GM18909 (cell line): ENCODE measurements around the gene CCDC136.

Experiments
- ATAC-seq: cut with Tn5 transposase; IDR thresholded peaks from one replicate; pipeline ENCODE4 v1.9.1; 2021; ENCODE audit warnings: mild to moderate bottlenecking; ENCODE audit not compliant: unreplicated experiment, poor library complexity

Gene CCDC136

DNA sequence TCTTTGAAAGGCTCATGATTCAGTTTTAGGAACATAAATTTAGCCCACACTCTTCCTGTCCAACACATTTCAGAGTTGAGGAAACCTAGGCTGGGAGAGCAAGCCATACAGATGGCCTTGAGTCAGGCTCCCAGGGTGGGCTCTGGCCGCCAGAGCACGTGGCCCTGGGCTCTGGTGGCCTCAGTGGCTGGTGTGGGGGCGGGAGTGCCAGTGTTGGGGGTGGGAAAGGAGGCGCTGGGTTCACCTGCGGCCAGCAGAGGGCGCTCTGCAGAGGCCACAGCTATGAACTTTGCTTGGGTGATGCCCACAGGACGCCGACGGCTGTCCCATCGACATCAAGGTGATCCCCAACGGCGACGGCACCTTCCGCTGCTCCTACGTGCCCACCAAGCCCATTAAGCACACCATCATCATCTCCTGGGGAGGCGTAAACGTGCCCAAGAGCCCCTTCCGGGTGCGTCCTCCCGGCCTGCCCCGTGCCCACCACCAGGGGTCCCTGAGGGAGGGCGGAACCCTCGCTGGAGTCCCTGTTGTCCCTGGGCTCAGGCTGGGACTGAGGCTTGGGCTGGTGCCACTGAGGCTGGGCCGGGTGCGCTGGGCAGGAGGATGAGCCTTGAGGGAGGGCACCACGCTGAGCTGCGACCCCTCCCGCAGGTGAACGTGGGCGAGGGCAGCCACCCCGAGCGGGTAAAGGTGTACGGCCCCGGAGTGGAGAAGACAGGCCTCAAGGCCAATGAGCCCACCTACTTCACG, 50.3 kb downstream of the CCDC136 start:
- ATAC-seq, result no peak

DNA sequence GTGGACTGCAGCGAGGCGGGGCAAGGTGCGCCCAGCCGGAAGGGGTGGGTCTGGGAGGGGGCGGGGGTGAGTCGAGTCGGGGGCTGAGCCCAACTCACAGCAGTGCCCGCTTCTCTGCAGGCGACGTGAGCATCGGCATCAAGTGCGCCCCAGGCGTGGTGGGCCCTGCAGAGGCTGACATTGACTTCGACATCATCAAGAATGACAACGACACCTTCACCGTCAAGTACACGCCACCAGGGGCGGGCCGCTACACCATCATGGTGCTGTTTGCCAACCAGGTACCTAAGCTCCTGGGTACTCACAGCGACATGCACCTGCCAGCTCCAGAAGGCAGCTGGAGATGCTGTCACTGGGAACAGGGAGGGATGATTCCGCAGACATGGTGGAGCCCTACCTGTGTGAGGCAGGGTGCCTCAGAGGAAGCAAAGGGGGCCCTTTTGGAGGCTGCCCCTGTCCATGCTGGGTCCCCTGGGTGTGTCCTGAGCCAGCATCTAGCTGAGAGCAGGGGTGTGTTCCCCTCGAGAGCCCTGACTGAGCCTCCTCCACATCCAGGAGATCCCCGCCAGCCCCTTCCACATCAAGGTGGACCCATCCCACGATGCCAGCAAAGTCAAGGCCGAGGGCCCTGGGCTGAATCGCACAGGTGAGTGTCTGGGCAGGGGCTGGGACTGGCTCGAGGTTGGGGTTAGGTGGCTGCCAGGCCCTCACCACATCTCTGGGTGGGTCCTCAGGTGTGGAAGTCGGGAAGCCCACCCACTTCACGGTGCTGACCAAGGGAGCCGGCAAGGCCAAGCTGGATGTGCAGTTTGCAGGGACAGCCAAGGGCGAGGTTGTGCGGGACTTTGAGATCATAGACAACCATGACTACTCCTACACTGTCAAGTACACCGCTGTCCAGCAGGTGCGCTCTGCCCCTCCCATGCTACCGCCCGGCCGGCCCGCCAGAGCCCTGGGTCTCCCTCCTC, 51.2 kb downstream of the CCDC136 start:
- no peak for ATAC-seq

DNA sequence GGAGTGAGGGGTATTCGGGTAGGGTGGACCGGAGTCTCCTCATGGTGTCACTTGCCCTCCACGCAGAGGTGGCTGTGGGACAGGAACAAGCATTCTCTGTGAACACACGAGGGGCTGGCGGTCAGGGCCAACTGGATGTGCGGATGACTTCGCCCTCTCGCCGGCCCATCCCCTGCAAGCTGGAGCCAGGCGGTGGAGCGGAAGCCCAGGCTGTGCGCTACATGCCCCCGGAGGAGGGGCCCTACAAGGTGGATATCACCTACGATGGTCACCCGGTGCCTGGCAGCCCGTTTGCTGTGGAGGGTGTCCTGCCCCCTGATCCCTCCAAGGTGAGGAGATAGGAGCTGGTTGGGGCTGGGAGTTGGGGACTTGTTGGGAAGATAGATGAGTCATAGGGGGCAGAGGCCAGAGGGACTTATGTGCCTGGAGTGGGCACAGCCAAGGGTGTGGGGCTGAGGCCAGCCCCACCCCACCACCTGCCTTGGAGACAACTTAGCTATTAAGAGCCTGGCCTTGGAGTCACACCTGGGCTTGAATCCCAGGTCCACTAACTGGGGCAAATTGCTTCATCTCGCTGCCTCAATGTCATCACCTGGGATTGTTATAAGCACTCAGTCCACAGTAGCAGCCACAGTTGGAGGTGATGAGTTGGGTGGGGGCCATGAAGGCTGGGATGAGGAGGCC, 52.3 kb downstream of the CCDC136 start:
- ATAC-seq, result no peak

DNA sequence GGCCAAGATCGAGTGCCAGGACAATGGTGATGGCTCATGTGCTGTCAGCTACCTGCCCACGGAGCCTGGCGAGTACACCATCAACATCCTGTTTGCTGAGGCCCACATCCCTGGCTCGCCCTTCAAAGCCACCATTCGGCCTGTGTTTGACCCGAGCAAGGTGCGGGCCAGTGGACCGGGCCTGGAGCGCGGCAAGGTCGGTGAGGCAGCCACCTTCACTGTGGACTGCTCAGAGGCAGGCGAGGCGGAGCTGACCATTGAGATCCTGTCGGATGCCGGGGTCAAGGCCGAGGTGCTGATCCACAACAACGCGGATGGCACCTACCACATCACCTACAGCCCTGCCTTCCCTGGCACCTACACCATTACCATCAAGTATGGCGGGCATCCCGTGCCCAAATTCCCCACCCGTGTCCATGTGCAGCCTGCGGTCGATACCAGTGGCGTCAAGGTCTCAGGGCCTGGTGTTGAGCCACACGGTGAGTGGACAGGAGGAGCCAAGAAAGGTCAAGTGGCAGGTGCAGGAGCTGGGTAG, 53.1 kb downstream of the CCDC136 start:
- ATAC-seq, result no peak

DNA sequence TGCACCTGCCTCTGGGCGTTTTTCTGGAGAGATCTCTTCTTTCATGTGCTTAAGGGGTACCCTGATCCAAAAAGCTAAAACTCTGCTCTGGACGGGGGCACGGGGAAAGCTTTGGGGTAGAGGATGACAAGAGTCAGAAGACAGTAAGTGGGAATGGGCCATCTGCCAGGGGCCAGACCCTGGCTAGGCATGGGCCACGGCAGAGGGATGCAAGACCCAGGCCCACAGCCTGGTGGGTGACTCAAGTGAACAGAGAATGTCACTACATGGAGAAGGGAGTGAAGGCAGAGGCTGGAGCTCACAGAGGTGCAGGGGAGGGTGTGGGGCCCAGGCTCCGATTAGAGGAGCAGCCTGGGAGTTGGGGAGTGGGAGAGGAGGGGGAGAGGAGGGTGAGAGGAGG, 53.7 kb downstream of the CCDC136 start:
- ATAC-seq, result no peak

DNA sequence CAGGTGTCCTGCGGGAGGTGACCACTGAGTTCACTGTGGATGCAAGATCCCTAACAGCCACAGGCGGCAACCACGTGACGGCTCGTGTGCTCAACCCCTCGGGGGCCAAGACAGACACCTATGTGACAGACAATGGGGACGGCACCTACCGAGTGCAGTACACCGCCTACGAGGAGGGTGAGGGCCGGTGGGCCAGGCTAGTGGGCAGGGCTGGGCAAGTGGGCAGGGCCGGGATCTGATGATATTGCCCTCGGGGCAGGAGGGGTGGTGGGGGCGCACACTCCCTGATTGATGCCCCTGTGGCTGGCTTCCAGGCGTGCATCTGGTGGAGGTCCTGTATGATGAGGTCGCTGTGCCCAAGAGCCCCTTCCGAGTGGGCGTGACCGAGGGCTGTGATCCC, 54.2 kb downstream of the CCDC136 start:
- ATAC-seq, result no peak

DNA sequence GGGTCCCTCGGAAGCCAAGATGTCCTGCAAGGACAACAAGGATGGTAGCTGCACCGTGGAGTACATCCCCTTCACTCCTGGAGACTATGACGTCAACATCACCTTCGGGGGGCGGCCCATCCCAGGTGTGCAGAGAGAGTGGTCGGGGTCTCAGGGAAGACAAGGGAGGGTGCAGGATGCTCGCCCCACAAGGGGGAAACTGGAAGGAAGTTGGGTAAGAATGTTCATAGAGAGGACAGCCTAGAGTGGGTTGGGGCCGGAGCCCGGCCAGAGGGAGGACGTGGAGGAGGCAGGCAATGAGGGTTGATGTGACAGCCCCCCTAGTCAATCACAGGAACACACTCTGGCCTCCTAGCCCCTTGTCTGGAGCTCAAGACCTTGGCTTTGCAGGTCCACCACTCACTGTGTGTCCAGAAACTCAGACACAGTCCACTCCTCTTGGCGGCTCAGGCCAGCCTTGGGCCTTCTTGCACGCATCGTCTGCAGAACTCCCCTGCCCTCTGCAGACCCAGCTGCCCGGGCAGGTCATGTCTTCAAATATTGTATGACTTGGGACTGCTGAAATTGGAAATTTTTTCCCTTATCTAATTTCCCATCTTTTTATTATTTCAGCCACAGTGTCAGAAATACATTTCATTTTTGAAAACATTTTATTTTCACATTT, 55.1 kb downstream of the CCDC136 start:
- no peak for ATAC-seq

DNA sequence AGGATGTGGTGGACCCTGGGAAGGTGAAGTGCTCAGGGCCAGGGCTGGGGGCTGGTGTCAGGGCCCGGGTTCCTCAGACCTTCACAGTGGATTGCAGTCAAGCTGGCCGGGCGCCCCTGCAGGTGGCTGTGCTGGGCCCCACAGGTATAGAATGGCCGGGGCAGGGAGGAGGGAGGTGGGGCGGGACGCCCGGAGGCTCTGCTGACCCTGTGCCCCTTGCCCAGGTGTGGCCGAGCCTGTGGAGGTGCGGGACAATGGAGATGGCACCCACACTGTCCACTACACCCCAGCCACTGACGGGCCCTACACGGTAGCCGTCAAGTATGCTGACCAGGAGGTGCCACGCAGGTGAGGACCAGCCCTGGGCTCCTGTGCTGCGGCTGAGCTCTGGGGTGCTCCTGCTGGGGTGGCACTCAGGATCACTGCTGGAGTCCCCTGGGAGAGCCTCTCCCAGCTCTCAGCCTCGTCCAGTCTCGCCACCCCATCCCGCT, 56.0 kb downstream of the CCDC136 start:
- no peak for ATAC-seq

DNA sequence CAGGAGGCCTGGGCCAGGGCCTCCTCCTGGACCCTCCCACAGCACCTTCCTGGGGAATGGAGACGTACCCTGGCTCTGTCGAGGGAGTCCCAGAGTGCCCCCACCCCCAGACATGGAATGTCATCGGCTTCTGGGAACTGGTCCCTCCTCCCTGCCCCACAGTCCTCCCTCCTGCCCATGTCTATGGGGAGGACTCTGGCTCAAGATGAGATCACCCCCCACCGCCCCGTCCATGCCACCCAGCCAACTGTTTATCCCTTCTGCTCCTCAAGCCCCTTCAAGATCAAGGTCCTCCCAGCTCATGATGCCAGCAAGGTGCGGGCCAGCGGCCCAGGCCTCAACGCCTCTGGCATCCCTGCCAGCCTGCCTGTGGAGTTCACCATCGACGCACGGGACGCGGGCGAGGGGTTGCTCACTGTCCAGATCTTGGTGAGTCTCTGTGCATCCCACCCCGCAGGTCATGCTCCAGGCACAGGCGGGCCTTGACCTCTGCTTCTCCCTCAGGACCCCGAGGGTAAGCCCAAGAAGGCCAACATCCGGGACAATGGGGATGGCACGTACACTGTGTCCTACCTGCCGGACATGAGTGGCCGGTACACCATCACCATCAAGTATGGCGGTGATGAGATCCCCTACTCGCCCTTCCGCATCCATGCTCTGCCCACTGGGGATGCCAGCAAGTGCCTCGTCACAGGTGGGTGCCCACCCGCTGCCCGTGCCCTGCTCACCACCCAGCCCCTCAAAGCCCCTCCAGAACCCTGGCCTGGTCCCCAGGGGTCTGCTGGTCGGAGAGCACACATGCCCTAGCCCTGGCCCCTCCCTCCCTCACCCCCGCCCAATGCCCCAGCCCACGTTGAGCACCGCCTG, 56.8 kb downstream of the CCDC136 start:
- ATAC-seq, result no peak

DNA sequence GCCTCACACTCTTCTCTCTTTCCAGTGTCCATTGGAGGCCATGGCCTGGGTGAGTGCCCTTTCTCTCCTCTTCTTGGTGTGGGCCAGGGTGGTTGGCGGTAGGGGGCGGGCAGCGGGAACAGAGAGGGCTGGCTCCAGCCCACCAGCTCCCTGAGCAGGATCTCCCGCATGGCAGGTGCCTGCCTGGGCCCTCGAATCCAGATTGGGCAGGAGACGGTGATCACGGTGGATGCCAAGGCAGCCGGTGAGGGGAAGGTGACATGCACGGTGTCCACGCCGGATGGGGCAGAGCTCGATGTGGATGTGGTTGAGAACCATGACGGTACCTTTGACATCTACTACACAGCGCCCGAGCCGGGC, 57.4 kb downstream of the CCDC136 start:
- ATAC-seq, result no peak

DNA sequence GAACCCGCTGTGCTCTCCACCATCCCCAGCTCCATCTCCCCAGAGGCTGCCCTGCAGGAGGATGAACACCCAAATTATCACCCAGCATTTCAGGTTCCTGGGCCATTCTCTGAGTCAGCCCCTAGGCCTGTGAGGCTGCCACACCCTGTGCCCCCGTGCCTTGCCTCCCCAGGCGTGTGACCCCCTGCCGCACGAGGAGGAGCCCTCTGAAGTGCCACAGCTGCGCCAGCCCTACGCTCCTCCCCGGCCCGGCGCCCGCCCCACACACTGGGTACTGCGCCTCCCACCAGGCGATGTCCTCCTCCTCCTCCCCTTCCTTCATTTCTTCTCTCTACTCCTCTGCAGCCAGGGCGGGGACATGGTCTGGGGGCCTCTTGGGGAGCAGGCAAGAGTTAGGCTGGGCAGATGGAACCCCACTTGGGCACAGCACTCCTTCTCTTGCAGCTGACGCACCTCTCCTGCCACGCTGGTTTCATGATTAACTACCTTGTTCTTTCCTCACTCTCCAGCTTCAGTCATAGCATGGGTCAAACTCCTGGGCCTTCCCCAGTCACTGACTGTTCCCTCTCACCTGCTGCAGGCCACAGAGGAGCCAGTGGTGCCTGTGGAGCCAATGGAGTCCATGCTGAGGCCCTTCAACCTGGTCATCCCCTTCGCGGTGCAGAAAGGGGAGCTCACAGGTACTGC, 58.2 kb downstream of the CCDC136 start:
- no peak for ATAC-seq

DNA sequence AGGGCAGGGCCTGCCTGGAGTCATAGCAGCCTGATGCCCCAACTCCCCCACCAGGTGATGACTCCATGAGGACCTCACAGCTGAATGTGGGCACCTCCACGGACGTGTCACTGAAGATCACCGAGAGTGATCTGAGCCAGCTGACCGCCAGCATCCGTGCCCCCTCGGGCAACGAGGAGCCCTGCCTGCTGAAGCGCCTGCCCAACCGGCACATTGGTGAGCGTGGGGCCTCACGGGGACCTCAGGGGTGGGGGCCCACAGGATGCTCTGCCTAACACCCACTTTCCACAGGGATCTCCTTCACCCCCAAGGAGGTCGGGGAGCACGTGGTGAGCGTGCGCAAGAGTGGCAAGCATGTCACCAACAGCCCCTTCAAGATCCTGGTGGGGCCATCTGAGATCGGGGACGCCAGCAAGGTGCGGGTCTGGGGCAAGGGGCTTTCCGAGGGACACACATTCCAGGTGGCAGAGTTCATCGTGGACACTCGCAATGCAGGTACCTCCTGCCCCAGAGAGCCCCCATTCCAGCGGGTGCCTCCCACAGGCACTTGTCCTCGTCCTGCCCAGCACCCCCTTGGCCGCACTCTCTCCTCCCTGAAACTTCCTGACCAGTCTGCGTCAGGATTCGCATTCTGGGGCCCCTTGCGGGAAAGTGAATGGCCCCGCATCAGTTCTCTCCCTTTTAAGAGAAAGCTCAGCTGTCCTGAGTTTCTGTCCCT, 60.9 kb downstream of the CCDC136 start:
- ATAC-seq, result no peak

DNA sequence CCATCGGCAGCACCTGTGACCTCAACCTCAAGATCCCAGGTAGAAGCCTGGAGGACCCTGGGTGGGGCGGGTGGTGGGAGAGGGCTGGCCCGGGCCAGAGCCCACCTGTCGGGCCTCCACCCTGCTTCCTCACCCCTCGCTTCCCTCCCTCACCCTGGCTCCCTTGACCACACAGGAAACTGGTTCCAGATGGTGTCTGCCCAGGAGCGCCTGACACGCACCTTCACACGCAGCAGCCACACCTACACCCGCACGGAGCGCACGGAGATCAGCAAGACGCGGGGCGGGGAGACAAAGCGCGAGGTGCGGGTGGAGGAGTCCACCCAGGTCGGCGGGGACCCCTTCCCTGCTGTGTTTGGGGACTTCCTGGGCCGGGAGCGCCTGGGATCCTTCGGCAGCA, 62.0 kb downstream of the CCDC136 start:
- no peak for ATAC-seq

DNA sequence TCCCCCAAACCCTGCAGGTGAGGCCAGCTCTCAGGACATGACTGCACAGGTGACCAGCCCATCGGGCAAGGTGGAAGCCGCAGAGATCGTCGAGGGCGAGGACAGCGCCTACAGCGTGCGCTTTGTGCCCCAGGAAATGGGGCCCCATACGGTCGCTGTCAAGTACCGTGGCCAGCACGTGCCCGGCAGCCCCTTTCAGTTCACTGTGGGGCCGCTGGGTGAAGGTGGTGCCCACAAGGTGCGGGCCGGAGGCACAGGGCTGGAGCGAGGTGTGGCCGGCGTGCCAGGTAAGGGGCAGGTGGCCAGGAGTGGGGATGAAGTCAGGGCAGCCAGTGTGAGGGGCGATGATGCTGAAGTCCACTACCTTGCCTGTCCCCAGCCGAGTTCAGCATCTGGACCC, 62.6 kb downstream of the CCDC136 start:
- ATAC-seq, result no peak

DNA sequence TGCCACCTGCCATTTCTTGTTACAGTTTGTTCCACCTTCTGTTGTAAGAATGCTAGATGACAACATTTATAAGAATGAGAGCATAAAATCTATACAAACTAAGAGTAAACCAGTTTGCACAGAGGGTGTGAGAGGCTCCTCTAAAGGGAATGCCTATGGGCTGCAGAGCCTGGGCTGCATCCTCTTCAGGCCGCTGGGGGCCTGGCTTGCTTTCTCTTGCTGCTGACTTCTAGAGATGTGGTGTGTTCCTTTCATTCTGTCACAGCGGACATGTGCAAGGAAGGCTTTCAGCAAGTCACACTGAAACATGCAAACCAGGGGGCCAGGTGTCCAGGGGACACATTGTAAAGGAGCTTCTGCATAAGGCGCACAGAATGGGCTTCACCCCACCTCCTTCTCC, 63.8 kb downstream of the CCDC136 start:
- ATAC-seq, result no peak

DNA sequence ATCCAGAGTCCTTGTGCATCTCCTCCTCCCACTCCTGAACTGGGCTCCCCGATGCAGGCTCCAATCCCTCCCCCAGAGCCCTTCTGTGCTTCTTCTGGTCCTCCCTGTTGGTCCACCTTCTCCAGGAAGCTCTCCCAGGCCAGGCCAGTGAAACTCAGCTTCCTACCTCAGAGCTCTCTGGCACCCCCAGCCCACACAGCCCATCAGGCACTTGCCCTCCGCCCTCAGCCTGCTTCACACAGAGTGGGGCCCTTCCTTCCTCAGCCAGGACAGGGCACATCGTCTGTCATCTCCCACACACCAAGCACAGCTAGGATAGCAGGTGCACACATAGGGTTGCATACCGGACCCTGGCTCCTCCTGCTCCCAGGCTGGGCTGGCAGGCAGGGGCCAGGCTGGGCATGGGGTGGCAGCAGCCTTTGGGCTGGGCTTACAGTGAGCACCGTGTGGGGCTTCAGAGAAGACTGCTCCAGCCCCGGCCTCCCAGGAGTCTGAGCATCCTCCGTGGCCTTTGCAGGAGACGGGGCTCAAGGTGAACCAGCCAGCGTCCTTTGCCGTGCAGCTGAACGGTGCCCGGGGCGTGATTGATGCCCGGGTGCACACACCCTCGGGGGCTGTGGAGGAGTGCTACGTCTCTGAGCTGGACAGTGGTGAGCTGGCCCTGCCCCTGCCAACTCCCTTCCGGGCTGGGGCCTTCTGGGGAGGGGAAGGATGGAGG, 64.4 kb downstream of the CCDC136 start:
- ATAC-seq, result no peak
